Neural cell (in vitro differentiated cells): ENCODE data around the gene HAGHL. TPM values are rescaled to one million over a fixed set of nuclear protein-coding genes. Genes with fewer than 3 reads are reported as not detected.

ENCODE experiments used
- H2AFZ ChIP-seq: fragments of 200-600, 300-800 bp; sonication (generic), shearing (Covaris generic); 2 replicates; pipeline ENCODE4 v1.6.0; 2014; ENCODE audit warnings: low read depth, mild to moderate bottlenecking, antibody characterized with exemption, low read length, moderate library complexity
- H3F3A ChIP-seq: fragments of 200-600 bp; shearing (Covaris generic); 2 replicates; pipeline ENCODE4 v1.6.1; 2016; ENCODE audit warnings: mild to moderate bottlenecking, moderate library complexity, mixed read lengths, antibody characterized with exemption, low read length; ENCODE audit not compliant: insufficient read depth, poor library complexity, severe bottlenecking
- H3K27ac ChIP-seq: fragments of 200-600, 300-800 bp; sonication (generic), shearing (Covaris generic); 2 replicates; pipeline ENCODE4 v1.5.1; 2014; ENCODE audit warnings: mild to moderate bottlenecking, low read length, moderate library complexity
- H3K27me3 ChIP-seq: fragments of 300-800, 200-600 bp; sonication (generic), shearing (Covaris generic); 2 replicates; pipeline ENCODE4 v1.6.0; 2014; ENCODE audit warnings: mild to moderate bottlenecking, low read depth, low read length, moderate library complexity; ENCODE audit not compliant: insufficient read depth
- H3K36me3 ChIP-seq: fragments of 300-800, 200-600 bp; sonication (generic), shearing (Covaris generic); 2 replicates; pipeline ENCODE4 v1.5.1; 2014; ENCODE audit warnings: mild to moderate bottlenecking, antibody characterized with exemption, low read length, moderate library complexity; ENCODE audit not compliant: insufficient read depth
- H3K4me2 ChIP-seq: fragments of 300-800, 200-600 bp; sonication (generic), shearing (Covaris generic); 2 replicates; pipeline ENCODE4 v1.6.0; 2014; ENCODE audit warnings: mild to moderate bottlenecking, low read length
- H3K4me3 ChIP-seq: fragments of 300-800, 200-600 bp; sonication (generic), shearing (Covaris generic); 2 replicates; pipeline ENCODE4 v1.5.1; 2014; ENCODE audit warnings: mild to moderate bottlenecking, low read length, moderate library complexity
- H3K79me2 ChIP-seq: fragments of 200-600 bp; shearing (Covaris generic); replicated peaks from 2 replicates; pipeline ENCODE4 v1.6.0; 2014; ENCODE audit warnings: mild to moderate bottlenecking, low read length, moderate library complexity; ENCODE audit not compliant: insufficient read depth
- H3K9ac ChIP-seq: fragments of 300-800, 200-600 bp; sonication (generic), shearing (Covaris generic); 2 replicates; pipeline ENCODE4 v1.6.1; 2016; ENCODE audit warnings: mild to moderate bottlenecking, low read length, mixed read lengths
- H3K9me2 ChIP-seq: fragments of 200-600 bp; shearing (Covaris generic); 2 replicates; pipeline ENCODE4 v1.6.1; 2016; ENCODE audit warnings: mild to moderate bottlenecking, low read length, mixed read lengths; ENCODE audit not compliant: insufficient read depth
- H3K9me3 ChIP-seq: fragments of 200-600, 300-800 bp; sonication (generic), shearing (Covaris generic); 2 replicates; pipeline ENCODE4 v1.6.1; 2016; ENCODE audit warnings: mild to moderate bottlenecking, mixed run types, low read length, moderate library complexity, mixed read lengths
- H4K20me1 ChIP-seq: fragments of 200-600 bp; shearing (Covaris generic); 2 replicates; pipeline ENCODE4 v1.6.1; 2016; ENCODE audit warnings: mild to moderate bottlenecking, mixed run types; ENCODE audit not compliant: insufficient read depth
- CTCF ChIP-seq: fragments of 450-650 bp; IDR thresholded peaks from 2 replicates; pipeline ENCODE4 v1.5.1; 2014; ENCODE audit warnings: antibody characterized with exemption, mild to moderate bottlenecking, moderate library complexity; ENCODE audit not compliant: poor library complexity, severe bottlenecking
- EP300 ChIP-seq: fragments of 450-650 bp; conservative IDR thresholded peaks from 2 replicates; pipeline ENCODE4 v1.6.1; 2014; ENCODE audit warnings: antibody characterized with exemption, mild to moderate bottlenecking, moderate library complexity; ENCODE audit not compliant: poor library complexity, severe bottlenecking
- EZH2 ChIP-seq: fragments of 200-600, 300-800 bp; shearing (Covaris generic), sonication (generic); IDR thresholded peaks from 2 replicates; pipeline ENCODE4 v1.6.1; 2014; ENCODE audit warnings: antibody characterized with exemption, low read length, borderline replicate concordance, mild to moderate bottlenecking; ENCODE audit not compliant: insufficient read depth, poor library complexity, severe bottlenecking
- MXI1 ChIP-seq: fragments of 450-650 bp; conservative IDR thresholded peaks from 2 replicates; pipeline ENCODE4 v1.6.1; 2014; ENCODE audit warnings: antibody characterized with exemption, mild to moderate bottlenecking; ENCODE audit not compliant: poor library complexity, severe bottlenecking
- POLR2AphosphoS5 ChIP-seq: IDR thresholded peaks from 2 replicates; pipeline ENCODE4 v1.6.1; 2012
- RAD21 ChIP-seq: fragments of 450-650 bp; conservative IDR thresholded peaks from 2 replicates; pipeline ENCODE4 v1.6.1; 2014; ENCODE audit warnings: antibody characterized with exemption, mild to moderate bottlenecking, moderate library complexity
- REST ChIP-seq: IDR thresholded peaks from 2 replicates; pipeline ENCODE4 v1.6.1; 2012; ENCODE audit warnings: borderline replicate concordance
- SMC3 ChIP-seq: fragments of 450-650 bp; conservative IDR thresholded peaks from 2 replicates; pipeline ENCODE4 v1.6.1; 2014; ENCODE audit warnings: antibody characterized with exemption, mild to moderate bottlenecking, moderate library complexity; ENCODE audit not compliant: poor library complexity
- TAF1 ChIP-seq: IDR thresholded peaks from 2 replicates; pipeline ENCODE4 v1.6.1; 2012; ENCODE audit warnings: low read depth
- polyA plus RNA-seq: library from polyadenylated mRNA; depleted of rRNA; stranded (reverse); fragments of >200 nt; gene quantifications from 2 replicates; pipeline ENCODE4 v1.2.3, GENCODE V29; 2014

HAGHL gene
- polyA plus RNA-seq, 1 donor from 2014 or later, result 28.3 TPM

GRCh38 chr16:777826-778225 lies 50.9 kb downstream of the HAGHL start:
- no peak overlapping the region for H3K4me2 ChIP-seq
- H3K79me2 ChIP-seq, result no peaks in the 10 kb centered on the region
- no peaks in the 10 kb centered on the region for H3K9me3 ChIP-seq
- no peak overlapping the region for H3K9ac ChIP-seq
- no peaks in the 10 kb centered on the region for H3K9me2 ChIP-seq
- H3K36me3 ChIP-seq, result no peaks in the 10 kb centered on the region
- H2AFZ ChIP-seq, result no peak overlapping the region
- TF ChIP-seq RAD21, result no peak
- TF ChIP-seq REST, result no peak
- TF ChIP-seq EZH2, result no peak
- H3K4me3 ChIP-seq, result no peak overlapping the region
- no peak overlapping the region for H3K27ac ChIP-seq
- no peaks in the 10 kb centered on the region for H4K20me1 ChIP-seq
- no peaks in the 10 kb centered on the region for H3F3A ChIP-seq
- no peaks in the 10 kb centered on the region for H3K27me3 ChIP-seq

GRCh38 chr16:778447-778846 lies 51.5 kb downstream of the HAGHL start:
- no peaks in the 10 kb centered on the region for H3K9me3 ChIP-seq
- H3K4me3 ChIP-seq, result no peak overlapping the region
- TF ChIP-seq POLR2AphosphoS5, result no peak
- no peak for TF ChIP-seq REST
- no peak for TF ChIP-seq EP300
- TF ChIP-seq MXI1, result no peak
- no peak for TF ChIP-seq SMC3
- no peak for TF ChIP-seq RAD21
- TF ChIP-seq TAF1, result no peak
- no peak for TF ChIP-seq CTCF
- TF ChIP-seq EZH2, result no peak
- no peaks in the 10 kb centered on the region for H3K9me2 ChIP-seq
- no peak overlapping the region for H3K4me2 ChIP-seq
- no peak overlapping the region for H2AFZ ChIP-seq
- no peaks in the 10 kb centered on the region for H3F3A ChIP-seq
- no peak overlapping the region for H3K9ac ChIP-seq
- no peaks in the 10 kb centered on the region for H3K79me2 ChIP-seq
- H3K27ac ChIP-seq, result no peak overlapping the region
- H4K20me1 ChIP-seq, result no peaks in the 10 kb centered on the region
- H3K36me3 ChIP-seq, result no peaks in the 10 kb centered on the region
- no peaks in the 10 kb centered on the region for H3K27me3 ChIP-seq
